GM18517 (cell line): ENCODE measurements around the gene MS4A15.
"Not testable (repeated sequence)": the region's sequence is repeated elsewhere in the genome, so short reads cannot be mapped to it uniquely, and the experiment has no call there.

Experiments
- ATAC-seq: cut with Tn5 transposase; IDR thresholded peaks from one replicate; pipeline ENCODE4 v1.9.1; 2021; ENCODE audit warnings: mild to moderate bottlenecking, moderate library complexity; ENCODE audit not compliant: unreplicated experiment

The MS4A15 gene

DNA sequence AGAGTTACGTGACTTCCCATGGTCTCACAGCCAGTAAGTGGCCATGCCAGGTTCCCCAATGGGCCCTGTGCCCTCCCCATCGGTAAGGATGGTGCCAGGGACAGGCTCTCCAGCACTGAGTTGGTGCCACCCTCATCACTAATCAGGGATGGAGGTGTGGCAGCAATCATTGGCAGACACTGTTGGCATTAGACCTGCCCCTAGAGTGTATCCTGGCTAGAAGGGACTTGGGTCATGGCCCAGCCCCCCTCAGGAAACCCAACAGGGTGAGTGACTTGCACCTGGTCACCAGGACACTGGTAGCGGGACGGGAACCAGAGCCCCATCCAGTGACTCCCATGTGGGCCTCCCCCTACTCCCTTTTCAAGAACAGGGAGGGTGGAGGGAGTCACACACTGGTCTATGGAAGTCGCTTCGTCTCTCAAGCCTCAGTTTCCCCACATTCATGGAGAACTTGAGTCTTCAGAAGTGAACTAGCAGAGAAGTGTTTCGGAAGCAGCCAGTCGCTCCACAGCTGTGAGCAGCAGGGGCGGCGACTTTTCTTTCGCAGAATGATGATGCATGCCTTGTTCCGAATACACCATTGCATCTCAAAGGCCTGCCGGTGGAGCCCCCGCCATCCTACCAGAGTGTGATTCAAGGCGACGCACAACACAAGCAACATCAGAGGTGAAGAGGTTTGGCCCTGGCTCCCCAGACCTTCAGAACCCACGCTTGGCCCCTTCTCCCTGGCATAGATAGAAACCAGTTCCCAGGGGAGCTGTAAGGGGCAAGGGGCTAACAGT lies 41.4 kb downstream of the MS4A15 start:
- ATAC-seq: no peak

DNA sequence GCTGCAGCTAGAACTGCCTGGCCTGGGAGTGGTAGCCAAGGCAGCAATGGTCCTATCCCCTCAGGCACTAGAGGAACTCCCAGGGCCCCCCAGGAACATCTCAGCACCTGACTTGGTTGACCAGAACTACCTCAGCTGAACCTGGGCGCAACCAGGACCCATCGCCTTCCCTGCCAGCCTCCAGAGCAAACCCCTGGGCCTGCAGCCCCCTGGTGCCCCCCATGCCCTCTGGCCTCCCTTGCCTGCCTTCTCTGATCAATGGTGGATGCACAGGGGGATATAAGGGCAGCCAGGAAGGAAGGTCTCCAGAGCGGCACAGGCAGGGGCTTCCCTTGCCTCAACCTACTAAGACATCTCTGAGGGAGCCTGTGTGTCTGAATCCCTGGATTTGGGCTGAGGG lies 42.0 kb downstream of the MS4A15 start:
- ATAC-seq: no peak

DNA sequence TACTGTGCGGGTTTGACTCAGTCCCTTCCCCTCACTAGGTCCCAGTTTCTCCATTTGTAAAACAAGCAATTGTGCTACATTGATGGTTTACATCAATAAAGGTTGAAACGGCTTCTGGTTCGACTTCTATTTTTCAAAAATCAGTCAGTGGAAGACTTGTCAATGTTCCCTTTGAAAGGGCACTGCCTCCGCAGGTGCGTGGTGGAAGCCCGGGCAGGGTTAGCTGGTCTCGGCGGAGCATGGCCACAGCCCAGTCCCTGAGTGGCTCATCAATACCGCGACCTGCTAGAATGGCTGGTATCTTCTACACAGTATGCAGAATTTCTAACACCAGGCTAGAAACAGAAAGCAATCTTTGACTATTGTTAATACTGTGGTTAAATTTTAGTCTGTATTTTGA lies 44.5 kb downstream of the MS4A15 start:
- ATAC-seq: no peak

DNA sequence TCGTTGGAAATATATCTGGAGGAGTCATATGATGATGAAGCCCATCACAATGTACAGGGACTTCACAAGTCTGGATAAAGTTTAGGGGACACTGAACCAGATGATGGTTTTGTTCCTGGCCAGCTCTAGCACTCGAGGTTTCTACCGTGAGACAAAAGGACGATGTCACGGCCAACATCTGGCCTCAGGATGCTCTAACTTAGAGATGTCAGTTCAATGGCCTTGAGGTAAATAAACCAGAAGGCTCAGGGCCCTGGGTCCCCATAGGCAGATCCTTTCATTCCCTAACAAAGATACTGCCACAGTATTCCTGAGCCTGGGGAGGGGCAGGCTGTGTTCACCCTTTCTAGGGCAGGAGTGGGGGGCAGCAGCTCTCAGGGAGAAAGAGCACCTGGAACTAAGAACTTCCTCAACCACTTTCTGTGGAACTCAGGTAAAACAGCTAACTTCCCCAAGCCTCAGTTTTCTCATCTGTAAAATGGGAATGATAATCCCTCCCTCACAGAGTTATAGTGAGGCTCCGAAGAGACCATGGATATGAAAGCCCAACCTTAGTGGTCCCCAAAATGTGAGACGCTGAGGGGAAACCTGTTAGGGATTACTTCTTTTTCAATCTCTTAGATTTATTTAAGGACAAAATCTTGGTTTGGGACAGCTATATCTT lies 46.7 kb downstream of the MS4A15 start:
- ATAC-seq: no peak

DNA sequence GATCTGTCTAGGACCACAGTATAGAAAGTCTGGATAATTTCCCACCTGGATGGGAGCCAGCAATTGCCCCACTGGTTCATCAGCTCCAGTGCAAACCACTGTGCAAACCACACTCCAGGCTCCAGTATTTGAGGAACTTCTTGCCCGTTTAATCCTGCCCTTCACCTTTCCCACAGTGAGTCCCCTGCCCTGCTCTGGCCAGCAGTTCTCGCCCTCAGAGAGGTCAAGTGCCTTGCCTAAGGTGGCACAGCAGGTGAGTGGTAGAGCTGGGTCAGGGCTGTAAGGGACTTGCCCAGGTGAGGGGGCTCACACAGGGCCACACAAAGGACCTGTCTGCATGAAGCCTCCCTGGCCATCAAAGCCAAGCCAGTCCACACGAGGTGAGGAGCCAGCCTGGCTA lies 52.6 kb downstream of the MS4A15 start:
- ATAC-seq: no peak

DNA sequence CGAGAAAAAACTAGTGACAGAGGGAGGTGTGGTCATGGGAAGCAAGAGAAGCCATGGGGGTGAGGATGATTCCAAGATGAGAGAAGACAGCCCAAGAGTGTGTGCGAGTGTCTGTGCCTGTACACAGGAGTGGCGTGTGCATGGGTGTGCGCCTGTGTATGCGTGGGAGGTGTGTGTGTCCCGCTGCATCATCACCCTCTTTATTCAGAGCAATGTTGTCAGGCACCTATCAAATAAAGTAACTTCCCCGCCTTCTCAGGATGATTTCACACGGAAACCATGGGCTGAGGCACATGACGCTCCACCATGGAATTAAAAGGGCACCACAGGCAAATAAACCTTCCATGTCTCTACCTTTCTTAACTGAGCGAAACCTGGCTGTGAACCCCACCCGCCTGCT lies 53.0 kb downstream of the MS4A15 start:
- no peak for ATAC-seq

DNA sequence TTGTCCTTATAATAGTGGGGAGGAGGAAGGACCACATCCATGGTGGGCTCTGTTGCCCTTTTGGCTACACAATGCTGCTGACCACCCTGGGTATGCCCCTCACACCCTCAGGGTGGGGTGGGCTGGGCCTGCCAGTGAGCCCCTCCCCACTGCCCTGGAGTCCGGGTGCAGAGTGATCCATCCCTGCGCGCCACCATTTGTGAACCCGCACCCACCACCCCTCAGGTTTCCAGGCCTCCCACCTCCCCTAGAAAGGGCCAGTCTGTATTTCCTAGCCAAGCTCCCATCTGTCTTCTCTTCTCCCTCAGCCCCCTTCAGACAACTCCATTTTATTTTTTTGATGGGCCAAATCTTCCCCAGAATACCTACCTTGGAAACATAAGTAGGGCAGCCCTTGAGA lies 53.5 kb downstream of the MS4A15 start:
- ATAC-seq: no peak

DNA sequence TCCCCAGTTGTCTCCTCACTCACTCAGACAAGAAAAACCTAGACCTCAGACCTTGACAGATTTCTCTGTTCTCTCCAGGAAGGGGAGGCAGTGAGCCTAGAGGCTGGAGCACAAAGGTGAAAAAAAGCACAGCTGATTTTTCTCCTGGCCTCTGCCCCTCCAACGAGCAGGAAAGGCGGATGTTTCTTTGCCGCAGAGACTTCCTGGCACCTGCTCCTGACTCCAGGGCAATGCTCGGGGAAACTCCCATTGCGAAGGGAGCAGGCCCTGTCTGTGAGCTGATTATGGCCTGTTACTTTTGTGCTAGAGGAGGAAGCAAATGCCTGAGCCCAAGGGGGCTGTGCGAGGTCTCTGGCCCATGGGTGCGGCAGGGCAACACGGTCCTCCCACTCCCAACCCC lies 53.9 kb downstream of the MS4A15 start:
- ATAC-seq: no peak

DNA sequence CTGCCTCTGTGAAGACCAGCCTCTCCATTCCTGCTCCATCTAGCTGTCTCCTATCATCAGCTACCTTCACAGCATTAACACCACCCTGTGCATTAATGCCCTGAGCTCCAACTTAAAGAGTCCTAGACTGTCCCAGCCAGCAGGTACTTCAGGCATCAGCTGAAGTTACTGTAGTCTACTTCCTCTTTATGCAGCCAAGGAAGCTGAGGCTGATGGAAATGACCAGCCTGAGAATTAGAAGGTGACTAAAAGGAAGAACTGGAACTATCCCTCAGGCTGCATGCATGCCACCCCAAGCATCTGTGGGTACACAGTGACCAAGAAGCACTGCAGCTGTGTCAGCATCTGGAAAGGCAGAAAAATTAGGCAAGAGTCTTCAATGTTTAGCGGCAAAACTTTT lies 56.7 kb downstream of the MS4A15 start:
- no peak for ATAC-seq

DNA sequence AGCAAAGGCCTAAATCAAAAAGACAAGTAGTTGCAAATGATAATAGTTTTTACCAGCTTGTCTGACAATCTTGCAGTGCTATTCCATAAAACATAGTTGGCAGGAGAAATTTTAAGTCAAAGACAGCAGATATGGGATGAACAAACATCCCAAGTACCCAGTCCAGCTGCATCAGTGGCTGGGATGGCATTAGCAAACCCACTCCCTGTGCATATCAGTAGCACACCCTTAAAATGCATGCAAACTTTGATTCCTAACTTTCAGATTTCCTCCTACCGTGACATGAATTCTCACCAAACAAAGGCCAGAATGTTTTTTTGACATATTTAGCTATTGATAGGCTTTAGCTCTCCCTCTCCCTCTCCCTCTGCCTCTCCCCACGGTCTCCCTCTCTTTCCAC lies 57.4 kb downstream of the MS4A15 start:
- ATAC-seq: no peak

DNA sequence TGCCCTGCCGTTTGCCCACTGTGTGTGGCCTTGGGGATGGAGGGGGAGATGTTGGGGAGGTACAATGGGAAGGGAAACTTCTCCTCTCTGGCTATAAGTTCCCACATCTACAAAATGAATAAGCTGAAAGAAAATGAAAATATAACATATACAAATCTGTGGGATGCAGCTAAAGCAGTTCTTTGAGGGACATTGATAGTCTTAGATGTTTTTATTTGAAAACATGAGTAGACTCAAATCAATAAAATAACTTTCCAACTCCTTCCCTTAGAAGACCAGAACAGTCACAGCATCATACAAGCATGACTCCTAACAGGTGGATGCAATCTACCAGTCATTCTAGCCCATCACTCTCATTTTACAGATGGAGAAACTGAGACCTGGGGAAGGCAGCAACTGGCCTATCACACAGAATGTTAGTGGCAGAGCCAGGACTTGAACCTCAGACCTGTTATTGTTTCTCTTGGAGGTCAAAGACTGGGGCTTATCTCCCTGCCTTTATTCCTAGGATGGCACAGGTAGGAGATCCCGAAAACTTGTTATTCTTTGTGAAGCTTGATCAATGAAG lies 60.0 kb downstream of the MS4A15 start:
- no peak for ATAC-seq

DNA sequence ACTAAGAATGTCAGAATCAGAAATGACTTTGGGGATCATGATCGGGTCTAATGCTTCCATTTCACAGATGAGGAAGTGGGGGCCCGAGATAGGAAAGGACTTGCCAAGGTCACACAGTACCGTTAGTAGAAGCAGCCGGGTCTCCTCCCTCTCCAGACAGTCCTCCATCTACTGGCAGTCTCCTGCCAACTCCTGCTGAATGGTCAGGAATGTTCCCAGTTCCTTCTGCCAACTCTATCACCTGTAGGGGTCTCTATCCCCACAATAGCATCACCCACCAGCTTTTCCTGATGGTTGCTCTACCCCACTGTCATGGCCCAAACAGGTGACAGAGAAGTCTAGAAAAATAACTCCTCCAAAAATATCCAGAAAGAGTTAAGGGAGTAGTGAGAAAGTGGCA lies 61.4 kb downstream of the MS4A15 start:
- no peak for ATAC-seq

DNA sequence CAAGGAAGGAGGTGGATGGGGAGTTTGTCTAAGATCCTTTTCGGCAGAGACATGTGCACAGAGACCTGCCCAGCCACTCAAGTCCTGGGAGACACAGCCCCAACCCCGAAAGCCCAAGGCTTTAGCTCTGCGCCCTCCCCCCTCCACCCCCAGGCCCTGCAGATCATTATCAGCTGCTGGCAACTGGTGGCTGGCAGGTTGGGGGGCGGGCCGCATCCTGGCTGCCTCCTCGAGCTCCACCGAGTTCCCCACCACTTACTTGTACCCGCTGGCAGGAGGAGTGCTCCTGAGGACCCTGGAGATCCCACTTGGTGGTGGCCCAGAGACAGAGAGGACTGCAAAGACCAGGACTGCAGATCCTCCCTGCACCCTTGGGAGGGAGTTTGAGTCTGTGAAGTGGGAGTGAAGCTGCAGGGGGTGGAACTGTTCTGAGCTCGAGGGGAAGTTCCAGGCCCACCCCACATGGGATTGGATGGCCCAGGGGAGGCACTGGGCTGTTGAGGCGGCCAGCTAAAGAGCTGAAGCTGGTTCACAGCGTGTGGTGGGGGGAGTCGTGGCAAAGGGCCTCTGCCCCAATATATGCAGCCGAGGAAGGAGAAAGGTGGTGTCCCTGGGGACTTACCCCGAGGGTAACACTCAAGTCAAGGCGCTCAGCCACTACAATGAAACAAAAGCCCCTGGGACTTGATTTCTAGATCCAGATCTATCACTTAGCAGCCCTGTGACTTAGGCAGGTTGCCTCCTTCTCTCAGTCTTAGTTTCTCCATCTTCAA lies 65.3 kb downstream of the MS4A15 start:
- ATAC-seq: no peak

DNA sequence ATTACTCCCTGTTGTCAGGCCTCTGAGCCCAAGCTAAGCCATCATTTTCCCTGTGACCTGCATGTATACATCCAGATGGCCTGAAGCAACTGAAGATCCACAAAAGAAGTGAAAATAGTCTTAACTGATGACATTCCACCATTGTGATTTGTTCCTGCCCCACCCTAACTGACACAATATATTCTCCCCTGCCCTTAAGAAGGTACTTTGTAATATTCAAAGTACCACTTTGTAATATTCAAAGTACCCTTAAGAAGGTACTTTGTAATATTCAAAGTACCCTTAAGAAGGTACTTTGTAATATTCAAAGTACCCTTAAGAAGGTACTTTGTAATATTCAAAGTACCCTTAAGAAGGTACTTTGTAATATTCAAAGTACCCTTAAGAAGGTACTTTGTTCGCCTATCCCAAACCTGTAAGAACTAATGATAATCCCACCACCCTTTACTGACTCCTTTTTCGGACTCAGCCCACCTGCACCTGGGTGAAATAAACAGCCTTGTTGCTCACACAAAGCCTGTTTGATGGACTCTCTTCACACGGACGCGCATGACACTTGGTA lies 67.2 kb downstream of the MS4A15 start:
- not testable (repeated sequence) for ATAC-seq

DNA sequence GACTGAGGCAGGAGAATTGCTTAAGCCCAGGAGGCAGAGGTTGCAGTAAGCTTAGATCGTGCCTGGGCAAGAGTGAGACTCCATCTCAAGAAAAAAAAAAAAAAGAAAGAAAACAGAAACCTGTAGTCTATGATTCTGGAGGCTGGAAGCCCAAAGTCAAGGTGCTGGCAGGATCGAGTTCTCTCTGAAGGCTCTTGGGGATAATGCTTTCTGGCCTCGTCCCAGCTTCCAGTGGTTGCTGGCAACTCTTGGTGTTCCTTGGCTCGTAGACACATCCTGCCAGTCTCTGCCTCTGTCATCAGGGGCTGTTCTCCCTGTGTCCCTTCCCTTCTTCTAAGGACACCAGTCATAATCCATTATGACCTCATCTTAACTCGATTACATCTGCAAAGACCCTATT lies 68.5 kb downstream of the MS4A15 start:
- no peak for ATAC-seq

DNA sequence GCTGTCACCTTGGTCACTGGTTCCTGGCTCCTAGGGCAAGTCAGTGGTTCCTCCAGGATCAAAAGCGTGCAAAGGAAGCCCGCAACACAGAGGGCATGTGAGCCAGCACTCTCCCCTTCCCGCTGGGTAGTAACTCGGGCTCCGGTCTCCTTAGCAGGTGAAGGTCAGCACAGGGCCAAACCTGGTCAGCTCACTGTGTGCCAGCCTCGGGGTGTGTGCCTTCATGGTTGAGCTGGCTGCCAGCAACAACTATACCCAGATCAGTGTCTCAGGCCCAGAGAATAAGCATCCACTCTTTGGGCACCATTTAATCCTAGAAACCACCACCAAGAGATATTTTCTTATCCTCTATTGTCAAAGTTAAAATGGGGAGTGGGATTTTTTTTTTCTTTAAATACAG lies 69.1 kb downstream of the MS4A15 start:
- ATAC-seq: no peak
